H9 (cell line): Measurements from ENCODE around the gene STIM2. TPM values are rescaled to one million over a fixed set of nuclear protein-coding genes. Genes with fewer than 3 reads are reported as not detected.

ENCODE experiments used
- DNase-seq: peaks from one replicate; pipeline ENCODE4 v3.0.0-alpha.2; 2017
- H2AFZ ChIP-seq: one replicate; pipeline ENCODE4 v1.6.1; 2013; ENCODE audit warnings: mild to moderate bottlenecking, low read length, control low read depth, moderate library complexity
- H2AK5ac ChIP-seq: 2 replicates; pipeline ENCODE4 v1.6.1; 2013; ENCODE audit warnings: low read length, control low read depth, mixed read lengths; ENCODE audit not compliant: insufficient read length
- H2BK120ac ChIP-seq: one replicate; pipeline ENCODE4 v1.6.1; 2013; ENCODE audit warnings: low read depth, mild to moderate bottlenecking, low read length, control low read depth, inconsistent platforms; ENCODE audit not compliant: poor library complexity, severe bottlenecking
- H2BK12ac ChIP-seq: 2 replicates; pipeline ENCODE4 v1.6.1; 2013; ENCODE audit warnings: low read length, control low read depth, mixed read lengths, low read depth; ENCODE audit not compliant: insufficient read length
- H2BK15ac ChIP-seq: 2 replicates; pipeline ENCODE4 v1.6.1; 2013; ENCODE audit warnings: low read depth, low read length, control low read depth
- H2BK20ac ChIP-seq: one replicate; pipeline ENCODE4 v1.6.1; 2013; ENCODE audit warnings: low read depth, mild to moderate bottlenecking, low read length, control low read depth, inconsistent platforms; ENCODE audit not compliant: poor library complexity, severe bottlenecking
- H2BK5ac ChIP-seq: 2 replicates; pipeline ENCODE4 v1.6.1; 2013; ENCODE audit warnings: low read length, control low read depth, mixed read lengths; ENCODE audit not compliant: insufficient read length
- H3K14ac ChIP-seq: 2 replicates; pipeline ENCODE4 v1.6.1; 2013; ENCODE audit warnings: low read length, control low read depth; ENCODE audit not compliant: insufficient read depth
- H3K18ac ChIP-seq: 2 replicates; pipeline ENCODE4 v1.6.1; 2013; ENCODE audit warnings: low read depth, mild to moderate bottlenecking, mixed read lengths, low read length, control low read depth; ENCODE audit not compliant: insufficient read length
- H3K23ac ChIP-seq: 2 replicates; pipeline ENCODE4 v1.6.1; 2013; ENCODE audit warnings: low read length, control low read depth, mixed read lengths, low read depth; ENCODE audit not compliant: insufficient read length
- H3K23me2 ChIP-seq: 2 replicates; pipeline ENCODE4 v1.6.1; 2013; ENCODE audit warnings: low read depth, mild to moderate bottlenecking, mixed read lengths, low read length, control low read depth; ENCODE audit not compliant: insufficient read length, poor library complexity, severe bottlenecking
- H3K27ac ChIP-seq: 2 replicates; pipeline ENCODE4 v1.5.1; 2013; ENCODE audit warnings: low read length, control low read depth, mixed read lengths, low read depth; ENCODE audit not compliant: insufficient read length
- H3K27me3 ChIP-seq: 2 replicates; pipeline ENCODE4 v1.6.1; 2013; ENCODE audit warnings: low read length, control low read depth, inconsistent platforms; ENCODE audit not compliant: insufficient read depth
- H3K4ac ChIP-seq: 2 replicates; pipeline ENCODE4 v1.6.1; 2013; ENCODE audit warnings: low read depth, mild to moderate bottlenecking, control low read depth, inconsistent platforms, low read length, moderate library complexity
- H3K4me1 ChIP-seq: 2 replicates; pipeline ENCODE4 v1.6.1; 2013; ENCODE audit warnings: low read length, control low read depth, inconsistent platforms; ENCODE audit not compliant: insufficient read depth
- H3K4me2 ChIP-seq: 2 replicates; pipeline ENCODE4 v1.6.1; 2013; ENCODE audit warnings: low read length, control low read depth, mixed read lengths; ENCODE audit not compliant: insufficient read length, insufficient read depth
- H3K56ac ChIP-seq: 2 replicates; pipeline ENCODE4 v1.6.1; 2013; ENCODE audit warnings: low read depth, mild to moderate bottlenecking, mixed read lengths, low read length, control low read depth; ENCODE audit not compliant: insufficient read length
- H3K79me1 ChIP-seq: 2 replicates; pipeline ENCODE4 v1.6.1; 2013; ENCODE audit warnings: low read depth, mild to moderate bottlenecking, moderate library complexity, low read length, control low read depth, inconsistent platforms; ENCODE audit not compliant: insufficient read depth, poor library complexity, severe bottlenecking
- H3K79me2 ChIP-seq: 2 replicates; pipeline ENCODE4 v1.6.1; 2013; ENCODE audit warnings: low read length, control low read depth, inconsistent platforms; ENCODE audit not compliant: insufficient read depth
- H3K9ac ChIP-seq: 2 replicates; pipeline ENCODE4 v1.6.1; 2013; ENCODE audit warnings: low read length, control low read depth, mixed read lengths; ENCODE audit not compliant: insufficient read length; ENCODE audit errors: extremely low read depth
- H3K9me3 ChIP-seq: one replicate; pipeline ENCODE4 v1.6.1; 2013; ENCODE audit warnings: low read depth, low read length, inconsistent platforms; ENCODE audit not compliant: control insufficient read depth
- H3T11ph ChIP-seq: one replicate; pipeline ENCODE4 v1.6.1; 2013; ENCODE audit warnings: mild to moderate bottlenecking, low read length, control low read depth, inconsistent platforms
- H4K20me1 ChIP-seq: one replicate; pipeline ENCODE4 v1.6.1; 2013; ENCODE audit not compliant: control insufficient read depth, insufficient read length, insufficient read depth
- H4K5ac ChIP-seq: 2 replicates; pipeline ENCODE4 v1.6.1; 2013; ENCODE audit warnings: low read depth, mild to moderate bottlenecking, mixed read lengths, low read length, control low read depth; ENCODE audit not compliant: insufficient read length
- H4K8ac ChIP-seq: replicated peaks from 2 replicates; pipeline ENCODE4 v1.6.1; 2013; ENCODE audit warnings: low read length, control low read depth, mixed read lengths, low read depth; ENCODE audit not compliant: insufficient read length
- H4K91ac ChIP-seq: 2 replicates; pipeline ENCODE4 v1.6.1; 2013; ENCODE audit warnings: low read depth, mild to moderate bottlenecking, moderate library complexity, mixed read lengths, low read length, control low read depth; ENCODE audit not compliant: insufficient read length
- H3K27ac Mint-ChIP-seq, 3 experiments: 2 replicates in 2 of 3; 3 replicates in 1 of 3; pipeline ENCODE4 v1.8.0; 2020 to 2021; ENCODE audit warnings: mixed read lengths in 3 of 3, mild to moderate bottlenecking in 1 of 3, moderate library complexity in 1 of 3
- H3K27me3 Mint-ChIP-seq: 2 replicates; pipeline ENCODE4 v1.8.0; 2021; ENCODE audit warnings: low read depth, mild to moderate bottlenecking, moderate library complexity, mixed read lengths
- H3K36me3 Mint-ChIP-seq, 3 experiments: 2 replicates in 2 of 3; 3 replicates in 1 of 3; pipeline ENCODE4 v1.8.0; 2020 to 2021; ENCODE audit warnings: low read depth in 3 of 3, mixed read lengths in 3 of 3; ENCODE audit not compliant: insufficient read depth in 1 of 3
- H3K4me1 Mint-ChIP-seq, 2 experiments: 2 replicates each; pipeline ENCODE4 v1.8.0; 2020; ENCODE audit warnings: mixed read lengths in 2 of 2
- H3K4me3 Mint-ChIP-seq, 2 experiments: 2 replicates in 1 of 2; 3 replicates in 1 of 2; pipeline ENCODE4 v1.8.0; 2020 to 2021; ENCODE audit warnings: mild to moderate bottlenecking in 2 of 2, mixed read lengths in 2 of 2, moderate library complexity in 1 of 2
- H3K9me3 Mint-ChIP-seq, 2 experiments: 2 replicates in 1 of 2; 3 replicates in 1 of 2; pipeline ENCODE4 v1.8.0; 2020; ENCODE audit warnings: mild to moderate bottlenecking in 2 of 2, mixed read lengths in 2 of 2, moderate library complexity in 1 of 2
- CTCF ChIP-seq: fragments of 200-600 bp; sonication (generic); conservative IDR thresholded peaks from 3 replicates; pipeline ENCODE4 v1.8.0; 2021; ENCODE audit warnings: antibody characterized with exemption, mild to moderate bottlenecking
- WGBS: extraction: QIAGEN DNeasy Blood & Tissue Kit; methylation state at CpG from one replicate; pipeline ENCODE4 v1.1.7; 2013; ENCODE audit warnings: missing lambda C conversion rate, low lambda C conversion rate, mixed read lengths; ENCODE audit not compliant: insufficient read length; ENCODE audit errors: extremely low coverage; 5-methylcytosine and 5-hydroxymethylcytosine counted together
- total RNA-seq: library from RNA; stranded (reverse); gene quantifications from 2 replicates; pipeline ENCODE4 v1.2.1, GENCODE V29; 2021

Gene STIM2
- total RNA-seq, 1 experiment from 2014 or later: 26.2 TPM

GRCh38 chr4:26874110-26874509 is 13.5 kb downstream of the STIM2 start:
- Histone ChIP-seq H3K4ac (no peak overlapping the region), H4K20me1 (no peaks in the 10 kb centered on the region), H2BK15ac (no peak overlapping the region), H3K23me2 (no peaks in the 10 kb centered on the region), H3K14ac (no peak overlapping the region), H3K79me1 (no peaks in the 10 kb centered on the region), H3K23ac (no peak overlapping the region), H4K91ac (no peak overlapping the region), H3K4me1 (no peaks in the 10 kb centered on the region), H3T11ph (no peak overlapping the region), H4K5ac (no peak overlapping the region), H2AK5ac (no peak overlapping the region), H3K56ac (no peak overlapping the region), H2AFZ (no peak overlapping the region), H3K27me3 (no peaks in the 10 kb centered on the region), H4K8ac (no peak overlapping the region), H2BK5ac (no peak overlapping the region), H3K18ac (no peak overlapping the region), H3K9ac (no peak overlapping the region), H2BK20ac (no peak overlapping the region), H2BK120ac (no peak overlapping the region), H2BK12ac (no peak overlapping the region), H3K27ac (no peak overlapping the region), H3K9me3 (no peaks in the 10 kb centered on the region), H3K4me2 (no peak overlapping the region), H3K79me2 (no peaks in the 10 kb centered on the region; the same call in 1 of the 2 replicates)
- WGBS: no CpG with 5 or more reads among the region's 7 CpGs
- Mint-ChIP-seq H3K36me3 (peaks cover 0 to 9% (median 5%) of the 10 kb centered on the region in 3 experiments; a peak in 3 of 7 replicates), H3K27ac (no peak overlapping the region), H3K4me1 (peaks cover 7 to 8% of the 10 kb centered on the region in 2 experiments; a peak in 3 of 4 replicates), H3K27me3 (no peaks in the 10 kb centered on the region), H3K9me3 (peaks cover 0 to 6% of the 10 kb centered on the region in 2 experiments; a peak in 3 of 5 replicates), H3K4me3 (no peak overlapping the region)
- TF ChIP-seq CTCF: no peak; the same call in 2 of the 3 replicates
- no peak for DNase-seq
